Stimulated activated CD4-positive, alpha-beta T cell treated with anti-CD3 and anti-CD28 coated beads, Interleukin-4, amount 100 ng/mL, for 1 hour (primary cell): ENCODE data around the gene ZNF808.
"Not testable (repeated sequence)": the region's sequence is repeated elsewhere in the genome, so short reads cannot be mapped to it uniquely, and the experiment has no call there.

ENCODE experiments used
- DNase-seq: peaks from one replicate; pipeline ENCODE4 v3.0.0-alpha.2; 2020

ZNF808 gene

DNA sequence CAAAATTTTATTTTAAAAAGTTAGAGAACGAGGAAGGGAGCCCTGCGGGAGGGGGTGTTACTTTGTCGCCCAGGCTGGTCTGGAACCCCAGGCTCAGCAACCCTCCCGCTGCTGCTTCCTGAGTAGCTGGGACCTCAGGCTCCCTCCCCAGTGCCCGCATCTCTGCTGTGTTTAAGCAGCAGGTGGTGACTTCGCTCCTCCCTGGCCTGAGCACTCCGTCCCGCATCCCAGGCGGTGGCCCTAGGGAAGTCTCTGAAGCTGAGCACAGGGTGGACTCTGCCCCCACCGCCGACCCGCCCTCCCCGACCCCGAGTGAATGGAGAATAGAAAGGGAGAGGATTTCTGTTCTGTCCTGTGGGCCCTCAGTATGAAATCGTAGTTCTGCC lies 73.2 kb downstream of the ZNF808 start:
- DNase-seq: peak; percentile 12

DNA sequence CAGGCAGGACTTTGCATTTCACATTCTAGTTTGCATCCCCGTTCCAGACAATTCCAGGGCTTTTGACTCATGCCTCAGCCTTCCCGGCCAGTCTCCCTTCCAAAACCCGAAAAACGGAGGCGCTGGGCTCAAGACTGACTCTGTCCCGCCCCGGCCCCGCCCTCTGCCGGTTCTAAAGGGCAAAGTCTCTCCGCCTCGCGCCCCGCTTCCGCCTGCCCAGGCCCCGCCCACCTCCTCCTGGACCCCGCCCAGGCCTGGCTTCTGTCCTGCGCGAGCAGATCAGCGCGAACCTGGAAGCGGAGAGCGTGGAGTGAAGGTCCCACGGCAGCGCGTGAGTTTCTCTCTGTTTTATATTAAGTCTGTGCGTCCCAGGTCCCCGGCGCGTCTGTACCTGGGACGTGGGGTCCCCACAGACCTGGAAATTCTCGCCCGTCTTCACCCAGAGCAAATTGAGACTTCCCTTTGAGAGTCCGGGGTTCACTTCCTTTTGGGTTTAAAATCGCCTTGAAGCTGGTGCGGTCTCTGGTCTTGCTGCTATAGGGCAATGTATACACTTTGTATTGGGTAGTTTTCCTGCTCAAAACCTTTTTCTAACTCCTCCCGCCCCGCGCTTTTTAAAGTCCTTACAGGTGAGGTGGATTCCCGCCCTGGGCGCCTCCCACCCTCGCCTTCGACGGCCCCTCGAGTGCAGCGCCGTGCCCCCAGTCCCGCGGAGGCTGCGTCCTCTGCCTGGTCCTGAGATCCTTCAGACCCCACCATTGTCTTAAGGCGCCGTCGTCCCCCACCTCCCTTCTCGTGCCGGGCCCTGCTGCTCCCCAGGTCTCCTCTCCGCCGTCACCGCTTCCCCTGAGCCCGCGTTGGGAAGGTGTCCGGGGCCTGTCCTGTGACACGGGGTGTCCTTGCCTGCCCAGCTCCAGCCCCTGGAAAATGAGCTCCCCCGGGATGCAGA lies 73.8 kb downstream of the ZNF808 start:
- peak; percentile 96 for DNase-seq

DNA sequence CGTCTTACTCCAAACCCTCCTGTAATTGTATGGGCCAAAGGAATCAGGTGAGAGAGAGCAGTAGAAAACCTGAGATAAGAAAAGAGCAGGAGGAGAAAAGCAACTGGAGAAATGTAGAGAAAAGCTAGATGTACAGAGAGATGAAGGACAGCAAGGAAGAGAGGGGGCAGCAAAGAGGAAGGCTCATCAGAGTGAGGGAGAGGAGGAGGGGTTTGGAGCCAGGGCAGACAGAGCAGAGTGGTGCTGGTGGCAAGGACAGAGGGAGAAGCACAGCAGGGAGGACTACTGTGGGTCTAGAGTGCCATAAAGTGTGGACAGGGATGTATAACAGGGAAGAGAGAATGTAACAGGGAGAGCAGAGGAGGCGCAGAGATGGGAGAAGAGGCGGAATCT lies 74.5 kb downstream of the ZNF808 start:
- DNase-seq: not testable (repeated sequence)

DNA sequence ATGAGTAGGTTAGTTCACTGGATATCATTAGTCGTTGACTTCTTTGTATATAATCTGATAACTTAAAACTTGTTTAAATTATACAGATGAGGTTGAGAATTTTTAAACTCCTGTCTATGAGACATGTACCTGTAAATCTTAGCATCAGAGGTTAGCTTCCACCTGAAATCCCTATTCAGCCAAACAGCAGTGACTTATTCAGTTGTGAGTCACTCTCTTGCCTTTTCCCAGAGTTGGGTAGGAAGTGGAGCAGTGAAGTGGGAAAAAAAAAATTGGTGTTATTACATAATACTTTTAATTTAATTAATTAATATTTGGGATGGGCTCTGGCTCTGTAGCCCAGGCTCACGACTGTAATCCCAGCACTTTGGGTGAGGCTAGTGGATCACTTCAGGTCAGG lies 75.5 kb downstream of the ZNF808 start:
- DNase-seq: no peak

DNA sequence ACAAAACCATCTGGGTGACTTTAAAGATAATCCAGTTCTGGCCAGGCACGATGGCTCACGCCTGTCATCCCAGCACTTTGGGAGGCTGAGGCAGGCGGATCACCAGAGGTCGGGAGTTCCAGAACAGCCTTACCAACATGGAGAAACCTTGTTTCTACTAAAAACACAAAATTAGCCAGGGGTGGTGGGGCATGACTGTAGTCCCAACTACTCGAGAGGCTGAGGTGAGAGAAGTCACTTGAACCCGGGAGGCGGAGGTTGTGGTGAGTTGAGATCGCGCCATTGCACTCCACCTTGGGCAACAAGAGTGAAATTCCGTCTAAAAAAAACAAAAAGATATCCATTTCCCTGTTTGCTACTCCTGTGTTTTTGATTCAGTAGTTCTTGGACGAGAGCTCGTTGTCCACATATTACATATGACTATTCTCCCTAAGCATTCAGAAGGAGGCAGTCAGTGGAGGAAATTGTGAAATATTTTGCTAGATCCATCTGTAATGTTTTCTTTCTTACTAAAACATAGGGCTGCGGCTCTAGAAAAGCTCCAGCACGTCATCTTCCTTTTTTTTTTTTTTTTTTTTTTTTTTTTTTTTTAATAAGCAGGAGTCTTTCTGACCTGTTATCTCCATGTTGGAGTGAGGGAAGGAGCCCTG lies 76.2 kb downstream of the ZNF808 start:
- no peak for DNase-seq
